Upper lobe of left lung (tissue), 4 donors: Measurements from ENCODE around the gene SNCG.

Source experiments
- CTCF ChIP-seq, 6 experiments: fragments of 450-650 bp in 4 of 6; fragments of 200-600 bp in 2 of 6; sonication (generic) in 2 of 6; IDR thresholded peaks; one replicate each; pipeline ENCODE4 v1.5.1; 2016 to 2019; ENCODE audit warnings: antibody characterized with exemption in 6 of 6
- EP300 ChIP-seq, 4 donors: sonication (generic); formaldehyde crosslinking; IDR thresholded peaks; one replicate each; pipeline ENCODE4 v1.5.1; 2017; ENCODE audit warnings: antibody characterized with exemption in 4 of 4, control low read depth in 2 of 4
- POLR2A ChIP-seq, 4 donors: fragments of 450-650 bp; IDR thresholded peaks; one replicate each; pipeline ENCODE4 v1.5.1; 2016 to 2017; ENCODE audit warnings: antibody characterized with exemption in 4 of 4, mild to moderate bottlenecking in 2 of 4
- POLR2AphosphoS5 ChIP-seq, 2 donors: sonication (generic); formaldehyde crosslinking; IDR thresholded peaks; one replicate each; pipeline ENCODE4 v1.5.1; 2017; ENCODE audit warnings: antibody characterized with exemption in 2 of 2

GRCh38 chr10:86950349-86950748, 8.1 kb upstream of the SNCG start:
- TF ChIP-seq CTCF (IDR thresholded peaks at IDR 0.05) (no peak), POLR2AphosphoS5 (IDR thresholded peaks at IDR 0.05) (no peak), POLR2A (IDR thresholded peaks at IDR 0.05) (no peak), EP300 (IDR thresholded peaks at IDR 0.05) (no peak)
